ENCODE measurements around the gene TM6SF1. TPM values are rescaled to one million over a fixed set of nuclear protein-coding genes. Genes with fewer than 3 reads are reported as not detected.
A peak's percentile ranks its signal among the peaks of the same experiment; 100 is the strongest.

TM6SF1 gene
- total RNA-seq, 1 experiment from 2014 or later, result 0.79 TPM

DNA sequence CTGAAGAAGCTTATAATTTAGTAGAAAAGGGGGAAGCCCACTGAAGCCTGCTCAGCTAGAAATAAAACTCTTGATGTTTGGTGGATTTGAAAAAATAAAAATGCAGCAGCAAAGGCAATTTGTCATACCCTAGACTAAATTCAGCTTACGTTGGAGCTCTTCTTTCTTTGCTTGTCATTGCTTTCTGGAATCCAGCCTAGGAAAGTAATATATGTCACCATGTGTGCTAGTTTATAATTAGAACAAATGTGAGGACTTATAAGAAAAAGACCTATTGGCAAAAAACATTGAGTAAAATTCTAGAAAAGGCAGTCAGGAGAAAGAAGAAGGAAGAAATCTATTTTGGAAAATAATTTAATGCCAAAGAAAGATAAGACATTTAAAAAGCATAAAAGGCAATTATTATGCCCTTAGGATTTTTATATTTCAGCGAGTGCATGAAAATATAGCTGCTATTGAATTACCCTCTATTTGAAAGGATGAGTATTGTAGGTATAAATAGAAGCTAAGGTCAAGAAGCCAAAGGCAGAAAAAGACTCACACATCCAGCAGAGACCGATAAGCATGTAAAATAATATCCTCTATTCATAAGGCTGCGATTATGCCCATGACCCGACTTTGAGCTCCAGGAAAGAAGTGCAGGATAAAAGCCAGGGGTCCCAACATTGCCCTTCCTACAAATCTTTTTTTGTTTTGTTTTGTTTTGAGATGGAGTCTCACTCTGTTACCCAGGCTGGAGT is 29.8 kb upstream of the TM6SF1 start (continued):
- TF ChIP-seq, protein P1, sequence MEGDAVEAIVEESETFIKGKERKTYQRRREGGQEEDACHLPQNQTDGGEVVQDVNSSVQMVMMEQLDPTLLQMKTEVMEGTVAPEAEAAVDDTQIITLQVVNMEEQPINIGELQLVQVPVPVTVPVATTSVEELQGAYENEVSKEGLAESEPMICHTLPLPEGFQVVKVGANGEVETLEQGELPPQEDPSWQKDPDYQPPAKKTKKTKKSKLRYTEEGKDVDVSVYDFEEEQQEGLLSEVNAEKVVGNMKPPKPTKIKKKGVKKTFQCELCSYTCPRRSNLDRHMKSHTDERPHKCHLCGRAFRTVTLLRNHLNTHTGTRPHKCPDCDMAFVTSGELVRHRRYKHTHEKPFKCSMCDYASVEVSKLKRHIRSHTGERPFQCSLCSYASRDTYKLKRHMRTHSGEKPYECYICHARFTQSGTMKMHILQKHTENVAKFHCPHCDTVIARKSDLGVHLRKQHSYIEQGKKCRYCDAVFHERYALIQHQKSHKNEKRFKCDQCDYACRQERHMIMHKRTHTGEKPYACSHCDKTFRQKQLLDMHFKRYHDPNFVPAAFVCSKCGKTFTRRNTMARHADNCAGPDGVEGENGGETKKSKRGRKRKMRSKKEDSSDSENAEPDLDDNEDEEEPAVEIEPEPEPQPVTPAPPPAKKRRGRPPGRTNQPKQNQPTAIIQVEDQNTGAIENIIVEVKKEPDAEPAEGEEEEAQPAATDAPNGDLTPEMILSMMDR (IDR thresholded peaks at IDR 0.05), result no peak
- no peak for TF ChIP-seq FOXK1 (CRISPR knock-in tag; IDR thresholded peaks at IDR 0.05)
- TF ChIP-seq, protein P2, sequence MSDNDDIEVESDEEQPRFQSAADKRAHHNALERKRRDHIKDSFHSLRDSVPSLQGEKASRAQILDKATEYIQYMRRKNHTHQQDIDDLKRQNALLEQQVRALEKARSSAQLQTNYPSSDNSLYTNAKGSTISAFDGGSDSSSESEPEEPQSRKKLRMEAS (CRISPR knock-in tag; IDR thresholded peaks at IDR 0.05), result no peak
- TF ChIP-seq TEAD1 (CRISPR knock-in tag; IDR thresholded peaks at IDR 0.05), result no peak

DNA sequence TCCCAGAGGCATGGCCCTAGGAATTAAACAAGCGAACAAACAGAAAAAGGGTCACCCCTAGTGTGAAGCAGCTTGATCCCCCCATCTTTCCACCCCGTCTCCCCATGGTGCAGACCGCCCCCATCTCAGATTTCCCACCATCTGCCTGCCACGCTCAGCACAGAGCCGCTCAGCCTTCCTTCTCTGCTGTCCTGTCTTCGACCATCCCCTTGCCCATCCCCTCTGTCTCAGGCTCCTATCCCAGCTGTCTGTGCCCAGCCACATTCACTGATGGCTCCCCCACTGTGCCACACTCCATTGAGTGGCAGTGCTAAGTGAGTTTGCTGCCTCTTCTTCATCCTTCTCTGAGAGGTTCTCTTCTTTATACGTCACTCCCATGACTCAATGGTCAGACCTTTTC is 28.7 kb upstream of the TM6SF1 start:
- ChIA-PET CTCF (no interaction called here), POLR2A (no interaction called here)
- Mint-ChIP-seq H3K9me3 (peaks cover 13% of the 10 kb centered on the region), H3K4me3 (no peak overlapping the region), H3K27me3 (ENCODE audit: low read depth) (peaks cover 5% of the 10 kb centered on the region), H3K36me3 (peaks cover 10% of the 10 kb centered on the region), H3K27ac (no peak overlapping the region), H3K4me1 (peaks cover 8% of the 10 kb centered on the region)
- DNase-seq (ENCODE audit: low spot score), result no peak
- TF ChIP-seq, protein P3, sequence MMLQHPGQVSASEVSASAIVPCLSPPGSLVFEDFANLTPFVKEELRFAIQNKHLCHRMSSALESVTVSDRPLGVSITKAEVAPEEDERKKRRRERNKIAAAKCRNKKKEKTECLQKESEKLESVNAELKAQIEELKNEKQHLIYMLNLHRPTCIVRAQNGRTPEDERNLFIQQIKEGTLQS (CRISPR knock-in tag; conservative IDR thresholded peaks at IDR 0.05), result no peak
- TF ChIP-seq, protein P4, sequence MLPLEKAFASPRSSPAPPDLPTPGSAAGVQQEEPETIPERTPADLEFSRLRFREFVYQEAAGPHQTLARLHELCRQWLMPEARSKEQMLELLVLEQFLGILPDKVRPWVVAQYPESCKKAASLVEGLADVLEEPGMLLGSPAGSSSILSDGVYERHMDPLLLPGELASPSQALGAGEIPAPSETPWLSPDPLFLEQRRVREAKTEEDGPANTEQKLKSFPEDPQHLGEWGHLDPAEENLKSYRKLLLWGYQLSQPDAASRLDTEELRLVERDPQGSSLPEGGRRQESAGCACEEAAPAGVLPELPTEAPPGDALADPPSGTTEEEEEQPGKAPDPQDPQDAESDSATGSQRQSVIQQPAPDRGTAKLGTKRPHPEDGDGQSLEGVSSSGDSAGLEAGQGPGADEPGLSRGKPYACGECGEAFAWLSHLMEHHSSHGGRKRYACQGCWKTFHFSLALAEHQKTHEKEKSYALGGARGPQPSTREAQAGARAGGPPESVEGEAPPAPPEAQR (CRISPR knock-in tag; IDR thresholded peaks at IDR 0.05), result no peak
- no peak for TF ChIP-seq HMGA2 (CRISPR knock-in tag; IDR thresholded peaks at IDR 0.05)
- TF ChIP-seq, protein P5, sequence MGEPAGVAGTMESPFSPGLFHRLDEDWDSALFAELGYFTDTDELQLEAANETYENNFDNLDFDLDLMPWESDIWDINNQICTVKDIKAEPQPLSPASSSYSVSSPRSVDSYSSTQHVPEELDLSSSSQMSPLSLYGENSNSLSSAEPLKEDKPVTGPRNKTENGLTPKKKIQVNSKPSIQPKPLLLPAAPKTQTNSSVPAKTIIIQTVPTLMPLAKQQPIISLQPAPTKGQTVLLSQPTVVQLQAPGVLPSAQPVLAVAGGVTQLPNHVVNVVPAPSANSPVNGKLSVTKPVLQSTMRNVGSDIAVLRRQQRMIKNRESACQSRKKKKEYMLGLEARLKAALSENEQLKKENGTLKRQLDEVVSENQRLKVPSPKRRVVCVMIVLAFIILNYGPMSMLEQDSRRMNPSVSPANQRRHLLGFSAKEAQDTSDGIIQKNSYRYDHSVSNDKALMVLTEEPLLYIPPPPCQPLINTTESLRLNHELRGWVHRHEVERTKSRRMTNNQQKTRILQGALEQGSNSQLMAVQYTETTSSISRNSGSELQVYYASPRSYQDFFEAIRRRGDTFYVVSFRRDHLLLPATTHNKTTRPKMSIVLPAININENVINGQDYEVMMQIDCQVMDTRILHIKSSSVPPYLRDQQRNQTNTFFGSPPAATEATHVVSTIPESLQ (CRISPR knock-in tag; IDR thresholded peaks at IDR 0.05), result no peak
- TF ChIP-seq NR3C1 (CRISPR knock-in tag; conservative IDR thresholded peaks at IDR 0.05; ENCODE audit: low read depth), result no peak
- TF ChIP-seq, protein P6, sequence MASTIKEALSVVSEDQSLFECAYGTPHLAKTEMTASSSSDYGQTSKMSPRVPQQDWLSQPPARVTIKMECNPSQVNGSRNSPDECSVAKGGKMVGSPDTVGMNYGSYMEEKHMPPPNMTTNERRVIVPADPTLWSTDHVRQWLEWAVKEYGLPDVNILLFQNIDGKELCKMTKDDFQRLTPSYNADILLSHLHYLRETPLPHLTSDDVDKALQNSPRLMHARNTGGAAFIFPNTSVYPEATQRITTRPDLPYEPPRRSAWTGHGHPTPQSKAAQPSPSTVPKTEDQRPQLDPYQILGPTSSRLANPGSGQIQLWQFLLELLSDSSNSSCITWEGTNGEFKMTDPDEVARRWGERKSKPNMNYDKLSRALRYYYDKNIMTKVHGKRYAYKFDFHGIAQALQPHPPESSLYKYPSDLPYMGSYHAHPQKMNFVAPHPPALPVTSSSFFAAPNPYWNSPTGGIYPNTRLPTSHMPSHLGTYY (CRISPR knock-in tag; IDR thresholded peaks at IDR 0.05), result no peak
- TF ChIP-seq ZNF121 (CRISPR knock-in tag; IDR thresholded peaks at IDR 0.05), result no peak
- ATAC-seq, result peak; percentile 63

DNA sequence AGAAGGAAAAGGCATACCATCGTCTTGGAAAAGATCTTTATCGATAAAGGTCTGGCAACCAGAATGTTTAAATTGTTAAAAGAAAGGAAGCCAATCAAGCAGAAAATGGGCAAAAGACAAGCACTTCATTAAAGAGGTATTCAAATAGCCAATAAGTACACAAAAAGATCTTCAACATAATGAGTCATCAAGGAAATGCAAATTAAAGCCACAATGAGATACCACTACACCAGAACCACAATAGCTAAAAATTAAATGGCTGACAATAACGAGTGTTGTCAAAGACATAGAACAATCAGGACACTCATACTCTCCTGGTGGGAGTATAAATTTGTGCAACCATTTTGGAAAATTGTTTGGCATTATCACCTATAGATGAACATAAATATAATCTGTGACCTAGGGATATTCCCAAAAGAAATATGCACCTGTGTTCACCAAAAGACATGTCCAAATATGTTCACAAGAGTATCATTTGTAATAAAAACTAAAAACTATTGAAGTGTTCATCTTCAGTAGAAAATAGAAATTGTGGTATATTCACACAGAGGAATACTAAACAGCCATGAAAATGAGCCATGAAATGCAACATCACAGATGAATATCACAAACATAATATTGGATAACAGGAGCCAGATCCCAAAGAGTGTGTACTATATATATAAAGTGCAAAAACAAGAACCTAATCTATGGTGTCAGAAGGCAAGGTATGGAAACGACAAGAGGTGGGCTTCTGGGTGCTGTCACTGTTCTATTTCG is 26.0 kb upstream of the TM6SF1 start:
- ATAC-seq (no peak), DNase-seq (ENCODE audit: low spot score) (no peak)
- H3K4me3 Mint-ChIP-seq, result no peak overlapping the region
- no peaks in the 10 kb centered on the region for H3K36me3 Mint-ChIP-seq
- H3K9me3 Mint-ChIP-seq, result no peaks in the 10 kb centered on the region
- ChIA-PET POLR2A (no interaction called here), CTCF (interaction anchor here (1.3 kb wide), 1 partner anchor 14 kb away, joined by 3 read pairs; the partner anchor contains the start of gene BTBD1)
- H3K27me3 Mint-ChIP-seq (ENCODE audit: low read depth), result peaks cover 5% of the 10 kb centered on the region
- peaks cover 8% of the 10 kb centered on the region for H3K4me1 Mint-ChIP-seq
- H3K27ac Mint-ChIP-seq, result no peak overlapping the region
- TF ChIP-seq, protein P7, sequence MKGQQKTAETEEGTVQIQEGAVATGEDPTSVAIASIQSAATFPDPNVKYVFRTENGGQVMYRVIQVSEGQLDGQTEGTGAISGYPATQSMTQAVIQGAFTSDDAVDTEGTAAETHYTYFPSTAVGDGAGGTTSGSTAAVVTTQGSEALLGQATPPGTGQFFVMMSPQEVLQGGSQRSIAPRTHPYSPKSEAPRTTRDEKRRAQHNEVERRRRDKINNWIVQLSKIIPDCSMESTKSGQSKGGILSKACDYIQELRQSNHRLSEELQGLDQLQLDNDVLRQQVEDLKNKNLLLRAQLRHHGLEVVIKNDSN (CRISPR knock-in tag; IDR thresholded peaks at IDR 0.05), result no peak
- no peak for TF ChIP-seq ETV6 (CRISPR knock-in tag; IDR thresholded peaks at IDR 0.05)
- TF ChIP-seq SMAD4 (CRISPR knock-in tag; IDR thresholded peaks at IDR 0.05), result no peak
- no peak for TF ChIP-seq GRHL2 (CRISPR knock-in tag; IDR thresholded peaks at IDR 0.05; ENCODE audit: insufficient replicate concordance, severe bottlenecking)
- no peak for TF ChIP-seq HMGA2 (CRISPR knock-in tag; IDR thresholded peaks at IDR 0.05)
- TF ChIP-seq, protein P8, sequence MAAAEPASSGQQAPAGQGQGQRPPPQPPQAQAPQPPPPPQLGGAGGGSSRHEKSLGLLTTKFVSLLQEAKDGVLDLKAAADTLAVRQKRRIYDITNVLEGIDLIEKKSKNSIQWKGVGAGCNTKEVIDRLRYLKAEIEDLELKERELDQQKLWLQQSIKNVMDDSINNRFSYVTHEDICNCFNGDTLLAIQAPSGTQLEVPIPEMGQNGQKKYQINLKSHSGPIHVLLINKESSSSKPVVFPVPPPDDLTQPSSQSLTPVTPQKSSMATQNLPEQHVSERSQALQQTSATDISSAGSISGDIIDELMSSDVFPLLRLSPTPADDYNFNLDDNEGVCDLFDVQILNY (CRISPR knock-in tag; IDR thresholded peaks at IDR 0.05), result no peak
- TF ChIP-seq ZNF121 (CRISPR knock-in tag; IDR thresholded peaks at IDR 0.05), result no peak
- TF ChIP-seq, protein P9, sequence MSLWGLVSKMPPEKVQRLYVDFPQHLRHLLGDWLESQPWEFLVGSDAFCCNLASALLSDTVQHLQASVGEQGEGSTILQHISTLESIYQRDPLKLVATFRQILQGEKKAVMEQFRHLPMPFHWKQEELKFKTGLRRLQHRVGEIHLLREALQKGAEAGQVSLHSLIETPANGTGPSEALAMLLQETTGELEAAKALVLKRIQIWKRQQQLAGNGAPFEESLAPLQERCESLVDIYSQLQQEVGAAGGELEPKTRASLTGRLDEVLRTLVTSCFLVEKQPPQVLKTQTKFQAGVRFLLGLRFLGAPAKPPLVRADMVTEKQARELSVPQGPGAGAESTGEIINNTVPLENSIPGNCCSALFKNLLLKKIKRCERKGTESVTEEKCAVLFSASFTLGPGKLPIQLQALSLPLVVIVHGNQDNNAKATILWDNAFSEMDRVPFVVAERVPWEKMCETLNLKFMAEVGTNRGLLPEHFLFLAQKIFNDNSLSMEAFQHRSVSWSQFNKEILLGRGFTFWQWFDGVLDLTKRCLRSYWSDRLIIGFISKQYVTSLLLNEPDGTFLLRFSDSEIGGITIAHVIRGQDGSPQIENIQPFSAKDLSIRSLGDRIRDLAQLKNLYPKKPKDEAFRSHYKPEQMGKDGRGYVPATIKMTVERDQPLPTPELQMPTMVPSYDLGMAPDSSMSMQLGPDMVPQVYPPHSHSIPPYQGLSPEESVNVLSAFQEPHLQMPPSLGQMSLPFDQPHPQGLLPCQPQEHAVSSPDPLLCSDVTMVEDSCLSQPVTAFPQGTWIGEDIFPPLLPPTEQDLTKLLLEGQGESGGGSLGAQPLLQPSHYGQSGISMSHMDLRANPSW (CRISPR knock-in tag; conservative IDR thresholded peaks at IDR 0.05; ENCODE audit: low read depth), result no peak
- TF ChIP-seq GABPB1 (CRISPR knock-in tag; IDR thresholded peaks at IDR 0.05), result no peak
- TF ChIP-seq SP1 (CRISPR knock-in tag; conservative IDR thresholded peaks at IDR 0.05), result no peak
- no peak for TF ChIP-seq RORB (CRISPR knock-in tag; IDR thresholded peaks at IDR 0.05)
